ENCODE data around the gene COL9A3. TPM values are rescaled to one million over a fixed set of nuclear protein-coding genes. Genes with fewer than 3 reads are reported as not detected.

Gene COL9A3
- total RNA-seq, 2 donors from 2014 or later, result 0.54 to 3.1 TPM

DNA sequence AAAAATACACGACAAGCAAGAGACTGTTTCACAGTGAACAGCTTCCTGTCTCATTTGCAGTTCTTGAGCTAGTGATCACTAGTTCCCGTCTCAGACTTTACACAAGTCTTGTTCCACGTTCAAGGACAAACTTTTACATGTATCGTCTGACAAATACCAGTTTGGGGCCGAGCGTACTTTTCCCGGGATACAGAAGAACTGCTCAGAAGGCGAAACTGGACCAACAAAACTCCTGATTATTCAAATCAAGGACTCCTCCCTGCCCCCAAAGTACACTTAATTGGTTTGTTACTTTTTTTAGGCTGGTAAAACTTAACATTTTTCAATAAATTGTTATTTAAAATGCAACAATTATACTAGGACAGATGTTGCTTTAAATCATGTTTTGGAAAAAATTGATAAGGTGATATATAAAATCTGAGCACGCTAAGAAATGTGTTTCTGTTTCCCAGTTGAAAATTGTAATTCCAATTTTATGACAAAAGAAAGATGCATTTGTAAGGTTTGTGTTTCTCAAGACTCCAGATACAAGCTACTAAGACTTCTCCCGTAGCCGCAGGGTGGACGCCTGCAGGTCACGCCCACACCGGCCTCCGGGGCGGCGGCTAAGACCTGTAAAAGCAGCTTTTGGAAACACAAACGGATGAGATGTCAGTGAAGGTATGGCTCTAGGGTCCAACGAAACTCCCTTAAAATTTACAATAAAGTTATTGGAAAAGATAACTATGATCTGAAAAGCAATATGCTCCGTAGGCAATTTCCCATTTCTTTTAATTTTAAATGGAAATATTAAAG, 61.6 kb downstream of the COL9A3 start:
- ATAC-seq (ENCODE audit: insufficient number of reproducible peaks, low FRiP score, low read depth) (no peak), DNase-seq (ENCODE audit: low spot score) (no peak)
- no peak overlapping the region for H3K27ac ChIP-seq
- H3K27me3 ChIP-seq (replicated peaks; ENCODE audit: insufficient read depth), result no peaks in the 10 kb centered on the region
- peaks cover 14% of the 10 kb centered on the region for H3K36me3 ChIP-seq
- peaks cover 7 to 23% of the 10 kb centered on the region in 2 donors for H3K4me1 ChIP-seq (ENCODE audit: control insufficient read depth in 1 of 2, low read depth in 2 of 2)
- TF ChIP-seq CTCF (IDR thresholded peaks at IDR 0.05), result no peak
- no peak overlapping the region for H3K4me3 ChIP-seq
- no peaks in the 10 kb centered on the region for H3K9me3 ChIP-seq

DNA sequence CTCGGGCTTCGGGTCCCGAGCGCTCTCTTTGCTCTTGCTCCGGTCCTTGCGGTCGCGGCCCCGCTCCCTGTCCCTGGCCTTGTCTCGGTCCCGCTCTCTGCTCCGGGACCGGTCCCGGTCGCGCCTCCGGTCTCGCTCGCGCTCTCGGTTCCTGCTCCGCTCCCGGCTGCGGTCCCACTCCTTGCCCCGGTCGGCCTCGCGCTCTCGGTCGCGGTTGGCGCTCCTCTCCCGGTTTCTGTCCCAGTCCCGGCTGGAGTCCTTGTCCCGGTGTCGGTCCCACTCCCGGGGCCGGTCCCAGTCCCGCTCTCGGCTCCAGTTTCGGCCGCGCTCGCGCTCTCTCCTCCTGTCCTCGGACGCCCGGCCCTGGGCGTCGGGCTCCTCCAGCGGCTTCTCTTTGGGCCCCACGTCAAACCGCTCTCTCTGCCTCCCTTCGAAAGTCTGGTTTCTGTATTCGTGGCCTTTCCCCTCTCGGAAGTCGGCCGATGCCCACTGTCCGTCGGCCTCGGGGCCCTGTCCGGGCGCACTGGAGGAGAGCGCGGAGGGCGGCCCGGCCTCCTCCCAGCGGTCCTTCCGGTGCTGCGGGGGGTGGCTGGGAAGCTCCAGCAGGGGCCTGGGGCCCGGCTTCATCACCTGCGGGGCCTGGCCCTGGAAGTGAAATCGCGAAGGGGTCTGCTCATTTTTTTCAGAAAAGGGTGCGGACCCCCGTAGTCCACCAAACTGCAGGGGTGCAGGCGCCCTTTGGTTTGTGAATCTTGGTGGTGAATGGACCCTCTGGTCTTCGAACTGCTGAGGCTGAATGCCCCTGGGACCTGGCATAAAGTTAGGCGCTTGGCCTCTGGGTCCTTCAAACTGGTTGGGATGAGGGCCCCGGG, 62.7 kb downstream of the COL9A3 start:
- H3K4me1 ChIP-seq (ENCODE audit: control insufficient read depth in 1 of 2, low read depth in 2 of 2), result peaks cover 7 to 23% of the 10 kb centered on the region in 2 donors
- peaks cover 14% of the 10 kb centered on the region for H3K36me3 ChIP-seq
- H3K4me3 ChIP-seq, result no peak overlapping the region
- ATAC-seq (ENCODE audit: insufficient number of reproducible peaks, low FRiP score, low read depth) (no peak), DNase-seq (ENCODE audit: low spot score) (no peak)
- H3K27me3 ChIP-seq (replicated peaks; ENCODE audit: insufficient read depth), result no peaks in the 10 kb centered on the region
- no peaks in the 10 kb centered on the region for H3K9me3 ChIP-seq
- no peak overlapping the region for H3K27ac ChIP-seq
- no peak for TF ChIP-seq CTCF (IDR thresholded peaks at IDR 0.05)

DNA sequence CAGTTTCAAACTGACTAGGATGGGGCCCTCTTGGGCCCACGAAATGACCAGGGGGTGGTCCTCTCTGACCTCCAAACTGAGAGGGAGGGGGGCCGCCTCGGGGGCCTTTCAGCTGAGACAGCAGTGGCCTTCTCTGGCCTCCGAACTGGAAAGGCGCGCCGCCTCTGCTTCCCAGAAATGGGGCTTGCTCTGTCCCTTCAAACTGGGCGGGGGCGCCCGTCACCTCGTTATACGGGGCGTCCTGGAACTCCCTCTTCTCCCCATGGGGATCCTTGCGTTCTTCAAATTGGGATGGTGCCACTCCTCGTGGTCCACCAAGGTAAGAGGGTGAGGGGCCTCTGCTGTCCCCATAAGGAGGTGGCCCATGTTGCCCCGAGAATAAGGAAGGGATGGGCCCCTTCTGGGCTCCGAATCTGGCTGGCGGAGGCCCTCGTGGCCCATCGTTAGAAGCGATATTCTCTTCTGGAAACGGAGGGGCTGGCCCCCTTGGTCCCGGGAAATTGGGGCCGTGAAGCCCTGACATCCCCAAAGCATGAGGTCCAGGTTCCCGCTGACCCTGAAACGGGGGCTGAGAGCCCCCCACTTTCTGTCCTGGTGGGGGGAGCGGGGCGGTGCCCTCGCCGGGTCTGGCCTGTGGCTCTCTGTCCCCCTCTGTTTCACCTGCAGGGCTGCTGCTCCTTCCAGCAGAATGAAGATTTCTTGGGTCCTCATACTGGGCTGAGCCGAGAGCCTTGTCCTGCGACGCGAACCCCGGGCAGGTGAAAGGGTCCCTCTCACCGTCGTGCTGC, 63.5 kb downstream of the COL9A3 start:
- Histone ChIP-seq H3K9me3 (no peaks in the 10 kb centered on the region), H3K27ac (no peak overlapping the region), H3K4me3 (no peak overlapping the region), H3K36me3 (peaks cover 14% of the 10 kb centered on the region), H3K27me3 (replicated peaks; ENCODE audit: insufficient read depth) (no peaks in the 10 kb centered on the region), H3K4me1 (ENCODE audit: control insufficient read depth in 1 of 2, low read depth in 2 of 2) (peaks cover 7 to 23% of the 10 kb centered on the region in 2 donors)
- TF ChIP-seq CTCF (IDR thresholded peaks at IDR 0.05), result no peak
- ATAC-seq (ENCODE audit: insufficient number of reproducible peaks, low FRiP score, low read depth) (no peak), DNase-seq (ENCODE audit: low spot score) (no peak)

GRCh38 chr20:62880935-62881661, 64.2 kb downstream of the COL9A3 start:
- ATAC-seq (ENCODE audit: insufficient number of reproducible peaks, low FRiP score, low read depth) (no peak), DNase-seq (ENCODE audit: low spot score) (no peak)
- H3K4me1 ChIP-seq (ENCODE audit: control insufficient read depth in 1 of 2, low read depth in 2 of 2), result peaks cover 4 to 16% of the 10 kb centered on the region in 2 donors
- no peak overlapping the region for H3K4me3 ChIP-seq
- H3K36me3 ChIP-seq, result peaks cover 14% of the 10 kb centered on the region
- no peaks in the 10 kb centered on the region for H3K27me3 ChIP-seq (replicated peaks; ENCODE audit: insufficient read depth)
- TF ChIP-seq CTCF (IDR thresholded peaks at IDR 0.05), result no peak
- no peak overlapping the region for H3K27ac ChIP-seq
- no peaks in the 10 kb centered on the region for H3K9me3 ChIP-seq
